ENCODE measurements around the gene CYP2E1. TPM values are rescaled to one million over a fixed set of nuclear protein-coding genes. Genes with fewer than 3 reads are reported as not detected.

CYP2E1 gene
- under 1 TPM; 0.43 to 0.87 TPM for total RNA-seq

GRCh38 chr10:133526957-133527588 is at the start of gene CYP2E1:
Gene CYP2E1 (plus strand): TSS chr10:133527363. CDS start chr10:133527396, 33 bp downstream.
- intact Hi-C loops (cut with micrococcal nuclease) = no loop called here
- Mint-ChIP-seq H3K27me3 (peaks cover 42% of the 10 kb centered on the region), H3K9me3 (peaks cover 12% of the 10 kb centered on the region), H3K36me3 (ENCODE audit: low read depth) (peaks cover 1% of the 10 kb centered on the region), H3K4me1 (ENCODE audit: low read depth) (peaks cover 10% of the 10 kb centered on the region), H3K4me3 (no peak within 1 kb of the TSS), H3K27ac (no peak within 1 kb of the TSS)
- POLR2A ChIA-PET = no interaction called here
- ATAC-seq = no peak
- no peak for TF ChIP-seq CTCF (IDR thresholded peaks at IDR 0.05)
- DNase-seq = no peak
- CTCF ChIA-PET = no interaction called here

- Mint-ChIP-seq H3K36me3 (ENCODE audit: low read depth) (peaks cover 7% of the 10 kb centered on the region), H3K27ac (no peak overlapping the region), H3K9me3 (peaks cover 36% of the 10 kb centered on the region), H3K27me3 (peaks cover 2% of the 10 kb centered on the region), H3K4me1 (ENCODE audit: low read depth) (no peaks in the 10 kb centered on the region), H3K4me3 (no peak overlapping the region)
- no peak for TF ChIP-seq CTCF (IDR thresholded peaks at IDR 0.05)
- no peak for DNase-seq
- intact Hi-C loops (cut with micrococcal nuclease) = no loop called here
- CTCF ChIA-PET = no interaction called here
- no peak for ATAC-seq
- POLR2A ChIA-PET = no interaction called here
Observed at GRCh38 chr10:133481086-133481643, 46.0 kb upstream of the CYP2E1 start.

GRCh38 chr10:133481657-133482056 is 45.5 kb upstream of the CYP2E1 start:
- ATAC-seq (no peak), DNase-seq (no peak)
- no peak overlapping the region for H3K4me3 Mint-ChIP-seq
- TF ChIP-seq CTCF (IDR thresholded peaks at IDR 0.05) = no peak
- peaks cover 39% of the 10 kb centered on the region for H3K9me3 Mint-ChIP-seq
- H3K4me1 Mint-ChIP-seq (ENCODE audit: low read depth) = no peaks in the 10 kb centered on the region
- peaks cover 8% of the 10 kb centered on the region for H3K36me3 Mint-ChIP-seq (ENCODE audit: low read depth)
- intact Hi-C loops (cut with micrococcal nuclease) = no loop called here
- ChIA-PET POLR2A (no interaction called here), CTCF (no interaction called here)
- peaks cover 2% of the 10 kb centered on the region for H3K27me3 Mint-ChIP-seq
- no peak overlapping the region for H3K27ac Mint-ChIP-seq

GRCh38 chr10:133484818-133485217 is 42.3 kb upstream of the CYP2E1 start:
- ChIA-PET CTCF (interaction anchor here (1.0 to 1.8 kb wide), 2 partner anchors 46 to 156 kb away, joined by 4 read pairs; no protein-coding TSS in a partner anchor), POLR2A (no interaction called here)
- Mint-ChIP-seq H3K4me1 (ENCODE audit: low read depth) (peaks cover 4% of the 10 kb centered on the region), H3K27me3 (peaks cover 2% of the 10 kb centered on the region), H3K4me3 (no peak overlapping the region), H3K36me3 (ENCODE audit: low read depth) (peaks cover 12% of the 10 kb centered on the region), H3K9me3 (peaks cover 54% of the 10 kb centered on the region), H3K27ac (no peak overlapping the region)
- no peak for DNase-seq
- TF ChIP-seq CTCF (IDR thresholded peaks at IDR 0.05) = no peak
- ATAC-seq = no peak
- intact Hi-C loops (cut with micrococcal nuclease) = no loop called here

GRCh38 chr10:133487085-133487484 is 40.1 kb upstream of the CYP2E1 start:
- ChIA-PET CTCF (no interaction called here), POLR2A (no interaction called here)
- no peak for TF ChIP-seq CTCF (IDR thresholded peaks at IDR 0.05)
- Mint-ChIP-seq H3K4me3 (no peak overlapping the region), H3K4me1 (ENCODE audit: low read depth) (peaks cover 12% of the 10 kb centered on the region), H3K27ac (no peak overlapping the region), H3K36me3 (ENCODE audit: low read depth) (peaks cover 12% of the 10 kb centered on the region), H3K9me3 (peaks cover 54% of the 10 kb centered on the region), H3K27me3 (peaks cover 2% of the 10 kb centered on the region)
- DNase-seq = no peak
- no peak for ATAC-seq
- intact Hi-C loops (cut with micrococcal nuclease) = no loop called here

All from activated CD8-positive, alpha-beta T cell treated with anti-CD3 and anti-CD28 coated beads for 36 hours (primary cell).